ENCODE results near the gene PRIMA1.

GRCh38 chr14:93675651-93676050, 112.6 kb downstream of the PRIMA1 start:
- TF ChIP-seq GATA2 (IDR thresholded peaks at IDR 0.05; ENCODE audit: low read depth, low read length) (no peak), GATA3 (IDR thresholded peaks at IDR 0.05; ENCODE audit: low read depth, low read length) (no peak)
